Uterus (tissue), 4 donors: Measurements from ENCODE around the gene PZP. TPM values are rescaled to one million over a fixed set of nuclear protein-coding genes. Genes with fewer than 3 reads are reported as not detected.

Source experiments
- DNase-seq, 2 donors: peaks; one replicate each; pipeline ENCODE4 v3.0.0-alpha.2; 2019 to 2020
- H3K27ac ChIP-seq, 2 donors: fragments of 200-600 bp; sonication (generic); 1 replicate in 1 of 2; 2 replicates in 1 of 2; pipeline ENCODE4 v1.5.1; 2016 to 2018
- H3K27me3 ChIP-seq, 2 donors: fragments of 200-600 bp; sonication (generic); one replicate each; pipeline ENCODE4 v1.5.1; 2018 to 2019; ENCODE audit warnings: control low read depth in 1 of 2
- H3K36me3 ChIP-seq, 2 donors: fragments of 200-600 bp; sonication (generic); one replicate each; pipeline ENCODE4 v1.5.1; 2019; ENCODE audit warnings: control low read depth in 1 of 2
- H3K4me1 ChIP-seq, 2 donors: fragments of 200-600 bp; sonication (generic); one replicate each; pipeline ENCODE4 v1.5.1; 2018 to 2019; ENCODE audit warnings: control low read depth in 1 of 2
- H3K4me3 ChIP-seq, 2 donors: fragments of 200-600 bp; sonication (generic); 1 replicate in 1 of 2; 2 replicates in 1 of 2; pipeline ENCODE4 v1.5.1; 2018 to 2019; ENCODE audit warnings: mild to moderate bottlenecking in 1 of 2
- H3K9me3 ChIP-seq, 2 donors: fragments of 200-600 bp; sonication (generic); one replicate each; pipeline ENCODE4 v1.5.1; 2019; ENCODE audit warnings: control low read depth in 1 of 2
- POLR2A ChIP-seq, 2 donors: fragments of 450-650 bp; IDR thresholded peaks; one replicate each; pipeline ENCODE4 v1.6.1; 2016; ENCODE audit warnings: antibody characterized with exemption in 2 of 2, mild to moderate bottlenecking in 1 of 2, moderate library complexity in 1 of 2
- intact Hi-C: fragments of 100-400 bp; cut with DNase I; formaldehyde crosslinking; loops from one replicate; pipeline ENCODE4 v1.15.1; 2023; ENCODE audit warnings: low total_unique reads
- total RNA-seq, 4 donors: library from RNA; depleted of rRNA in 3 of 4; stranded (reverse); fragments of >200 nt in 3 of 4; gene quantifications; one replicate each; pipeline versions ENCODE4 v1.1.0 to v1.2.4, GENCODE V29; 2014 to 2023
- TF ChIP-seq, protein P1 (sequence below), 4 experiments: fragments of 200-600 bp in 2 of 4; fragments of 450-650 bp in 2 of 4; sonication (generic) in 2 of 4; IDR thresholded peaks; one replicate each; pipeline ENCODE4 v1.5.1; 2016 to 2019; ENCODE audit warnings: antibody characterized with exemption in 4 of 4, mild to moderate bottlenecking in 2 of 4, moderate library complexity in 1 of 4
- donor health status: DM: yes; HTN: yes; CAD: no.

The PZP gene
- total RNA-seq, 4 donors from 2014 or later = 0.79 TPM; not detected in 3

DNA sequence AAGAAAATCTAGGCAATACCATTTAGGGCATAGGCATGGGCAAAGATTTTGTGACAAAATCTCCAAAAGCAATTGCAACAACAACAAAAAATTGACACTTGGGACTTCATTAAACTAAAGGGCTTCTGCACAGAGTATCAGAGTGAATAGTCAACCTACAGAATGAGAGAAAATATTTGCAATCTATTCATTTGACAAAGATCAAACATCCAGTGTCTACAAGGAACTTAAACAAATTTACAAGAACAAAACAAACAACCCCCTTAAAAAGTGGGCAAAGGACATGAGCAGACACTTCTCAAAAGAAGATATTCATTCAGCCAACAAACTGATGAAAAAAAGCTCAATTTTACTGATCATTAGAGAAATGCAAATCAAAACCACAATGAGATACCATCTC, 44.1 kb upstream of the PZP start:
- H3K27me3 ChIP-seq = no peaks in the 10 kb centered on the region
- no peak for TF ChIP-seq POLR2A (IDR thresholded peaks at IDR 0.05)
- TF ChIP-seq, protein P1, sequence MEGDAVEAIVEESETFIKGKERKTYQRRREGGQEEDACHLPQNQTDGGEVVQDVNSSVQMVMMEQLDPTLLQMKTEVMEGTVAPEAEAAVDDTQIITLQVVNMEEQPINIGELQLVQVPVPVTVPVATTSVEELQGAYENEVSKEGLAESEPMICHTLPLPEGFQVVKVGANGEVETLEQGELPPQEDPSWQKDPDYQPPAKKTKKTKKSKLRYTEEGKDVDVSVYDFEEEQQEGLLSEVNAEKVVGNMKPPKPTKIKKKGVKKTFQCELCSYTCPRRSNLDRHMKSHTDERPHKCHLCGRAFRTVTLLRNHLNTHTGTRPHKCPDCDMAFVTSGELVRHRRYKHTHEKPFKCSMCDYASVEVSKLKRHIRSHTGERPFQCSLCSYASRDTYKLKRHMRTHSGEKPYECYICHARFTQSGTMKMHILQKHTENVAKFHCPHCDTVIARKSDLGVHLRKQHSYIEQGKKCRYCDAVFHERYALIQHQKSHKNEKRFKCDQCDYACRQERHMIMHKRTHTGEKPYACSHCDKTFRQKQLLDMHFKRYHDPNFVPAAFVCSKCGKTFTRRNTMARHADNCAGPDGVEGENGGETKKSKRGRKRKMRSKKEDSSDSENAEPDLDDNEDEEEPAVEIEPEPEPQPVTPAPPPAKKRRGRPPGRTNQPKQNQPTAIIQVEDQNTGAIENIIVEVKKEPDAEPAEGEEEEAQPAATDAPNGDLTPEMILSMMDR (IDR thresholded peaks at IDR 0.05) = no peak
- no peak overlapping the region for H3K27ac ChIP-seq
- intact Hi-C loops = no loop called here
- no peaks in the 10 kb centered on the region for H3K36me3 ChIP-seq
- H3K4me1 ChIP-seq = no peaks in the 10 kb centered on the region
- no peak for DNase-seq
- H3K9me3 ChIP-seq = no peaks in the 10 kb centered on the region
- no peak overlapping the region for H3K4me3 ChIP-seq

DNA sequence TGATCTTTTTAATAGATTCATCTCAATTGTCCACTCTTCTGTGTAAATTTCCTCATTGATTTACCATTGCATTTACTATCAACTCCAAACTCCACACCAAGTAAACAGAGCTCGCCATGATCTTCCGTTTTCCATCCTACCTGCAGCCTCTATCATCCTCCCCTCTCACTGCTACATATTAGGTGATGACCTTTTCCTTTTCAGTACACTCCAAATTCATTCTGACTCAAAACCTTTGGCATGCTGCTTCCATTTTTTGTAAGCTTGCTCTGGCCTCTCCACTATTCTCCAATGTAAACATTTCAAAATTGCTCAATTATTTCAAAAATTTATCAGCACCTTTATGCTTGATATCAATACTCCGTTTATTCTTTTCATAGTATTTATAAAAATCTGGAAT, 40.2 kb upstream of the PZP start:
- H3K27ac ChIP-seq = no peak overlapping the region
- no peaks in the 10 kb centered on the region for H3K9me3 ChIP-seq
- DNase-seq = no peak
- intact Hi-C loops = no loop called here
- H3K4me3 ChIP-seq = no peak overlapping the region
- no peaks in the 10 kb centered on the region for H3K36me3 ChIP-seq
- H3K27me3 ChIP-seq = no peaks in the 10 kb centered on the region
- no peak for TF ChIP-seq POLR2A (IDR thresholded peaks at IDR 0.05)
- TF ChIP-seq, protein P1 (IDR thresholded peaks at IDR 0.05) = no peak
- no peaks in the 10 kb centered on the region for H3K4me1 ChIP-seq

GRCh38 chr12:9244894-9245293, 36.7 kb upstream of the PZP start:
- intact Hi-C loops = no loop called here
- peak in 1 of 2 donors; percentile 28 for DNase-seq
- H3K27ac ChIP-seq = peak overlapping the region in 1 of 2 donors; percentile 16
- H3K4me1 ChIP-seq = no peaks in the 10 kb centered on the region
- no peak overlapping the region for H3K4me3 ChIP-seq
- no peak for TF ChIP-seq POLR2A (IDR thresholded peaks at IDR 0.05)
- TF ChIP-seq, protein P1 (IDR thresholded peaks at IDR 0.05) = no peak
- H3K27me3 ChIP-seq = no peaks in the 10 kb centered on the region
- no peaks in the 10 kb centered on the region for H3K36me3 ChIP-seq
- H3K9me3 ChIP-seq = no peaks in the 10 kb centered on the region

DNA sequence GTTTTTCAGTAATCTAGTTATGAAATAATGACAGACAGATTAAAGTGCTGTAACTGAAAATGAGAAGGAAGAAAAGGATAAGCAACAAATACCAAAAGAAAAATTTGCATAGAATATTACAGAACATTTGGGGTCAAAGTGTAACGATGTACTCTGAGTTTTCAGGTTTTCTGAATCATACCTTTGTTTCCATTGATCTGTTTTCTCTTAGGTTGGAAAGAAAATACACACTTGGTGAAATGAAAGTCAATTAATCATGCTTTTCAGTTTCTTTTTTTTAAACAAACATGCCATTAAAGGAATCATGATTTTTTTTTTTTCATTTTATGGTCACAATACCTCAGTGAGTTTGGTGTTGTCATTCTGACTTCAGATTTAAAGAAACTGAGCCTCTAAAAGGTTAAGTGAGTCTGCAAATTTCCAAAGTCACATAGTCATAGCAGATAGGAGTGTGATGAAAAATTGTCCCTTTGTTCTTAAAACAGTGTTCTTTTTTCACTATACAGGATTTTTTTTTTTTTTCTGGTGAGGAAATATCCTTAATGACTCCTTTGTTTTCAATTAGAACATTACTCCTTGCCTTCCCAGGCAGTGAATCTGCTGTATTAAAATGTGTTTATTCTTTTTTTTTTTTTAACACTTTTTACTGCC, 35.9 kb upstream of the PZP start:
- H3K4me3 ChIP-seq = no peak overlapping the region
- H3K9me3 ChIP-seq = no peaks in the 10 kb centered on the region
- TF ChIP-seq, protein P1 (IDR thresholded peaks at IDR 0.05) = no peak
- no peak for TF ChIP-seq POLR2A (IDR thresholded peaks at IDR 0.05)
- intact Hi-C loops = no loop called here
- no peaks in the 10 kb centered on the region for H3K27me3 ChIP-seq
- DNase-seq = no peak
- H3K36me3 ChIP-seq = no peaks in the 10 kb centered on the region
- no peak overlapping the region for H3K27ac ChIP-seq
- no peaks in the 10 kb centered on the region for H3K4me1 ChIP-seq

- intact Hi-C loops = no loop called here
- no peak overlapping the region for H3K4me3 ChIP-seq
- peak overlapping the region in 1 of 2 donors; percentile 11 for H3K27ac ChIP-seq
- H3K27me3 ChIP-seq = no peaks in the 10 kb centered on the region
- H3K4me1 ChIP-seq = no peaks in the 10 kb centered on the region
- no peaks in the 10 kb centered on the region for H3K36me3 ChIP-seq
- no peak for TF ChIP-seq POLR2A (IDR thresholded peaks at IDR 0.05)
- TF ChIP-seq, protein P1 (IDR thresholded peaks at IDR 0.05) = no peak
- no peak for DNase-seq
- no peaks in the 10 kb centered on the region for H3K9me3 ChIP-seq
These were observed 33.1 kb upstream of the PZP start for GRCh38 chr12:9241301-9241700.
